ENCODE measurements around the gene ROBO1. TPM values are rescaled to one million over a fixed set of nuclear protein-coding genes. Genes with fewer than 3 reads are reported as not detected.

Gene ROBO1
- total RNA-seq, 1 experiment from 2014 or later: 67.6 TPM

DNA sequence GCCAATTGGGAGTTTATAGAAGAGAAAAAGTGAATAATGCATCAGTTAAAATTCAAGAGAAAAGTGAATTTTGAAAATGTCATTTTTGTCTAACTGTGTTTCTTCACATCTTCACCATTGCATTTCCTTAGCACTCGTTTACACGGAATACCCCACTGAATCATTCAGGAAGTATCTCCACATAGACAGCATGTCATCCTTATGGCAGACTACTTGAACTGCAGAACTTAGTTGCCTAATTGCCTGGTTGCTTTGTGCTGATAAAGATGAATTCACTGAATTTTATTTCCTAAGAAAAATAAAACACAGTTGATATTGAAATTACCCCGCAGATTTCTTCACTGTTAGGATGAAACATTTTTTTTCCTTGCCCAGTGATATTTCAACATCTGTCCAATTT is 627.1 kb downstream of the ROBO1 start:
- H3K4me1 ChIP-seq (ENCODE audit: insufficient read depth, low read length, poor library complexity, severe bottlenecking): no peaks in the 10 kb centered on the region
- intact Hi-C loops (cut with micrococcal nuclease; ENCODE audit: unreplicated experiment): no loop called here
- ChIA-PET CTCF (no interaction called here), POLR2A (ENCODE audit: low non-redundant PET) (no interaction called here)
- no peak overlapping the region for H3K27ac ChIP-seq (ENCODE audit: low read depth, low read length, poor library complexity, severe bottlenecking)
- DNase-seq (ENCODE audit: low spot score): no peak
- no TSS peak for BruUV-seq (replicated peaks)
- no peaks in the 10 kb centered on the region for H3K27me3 ChIP-seq (replicated peaks; ENCODE audit: insufficient read depth, low read depth, low read length, poor library complexity)
- TF ChIP-seq EZH2 (IDR thresholded peaks at IDR 0.05; ENCODE audit: borderline replicate concordance, low read depth, low read length, poor library complexity, severe bottlenecking): no peak
- TF ChIP-seq, protein P1, sequence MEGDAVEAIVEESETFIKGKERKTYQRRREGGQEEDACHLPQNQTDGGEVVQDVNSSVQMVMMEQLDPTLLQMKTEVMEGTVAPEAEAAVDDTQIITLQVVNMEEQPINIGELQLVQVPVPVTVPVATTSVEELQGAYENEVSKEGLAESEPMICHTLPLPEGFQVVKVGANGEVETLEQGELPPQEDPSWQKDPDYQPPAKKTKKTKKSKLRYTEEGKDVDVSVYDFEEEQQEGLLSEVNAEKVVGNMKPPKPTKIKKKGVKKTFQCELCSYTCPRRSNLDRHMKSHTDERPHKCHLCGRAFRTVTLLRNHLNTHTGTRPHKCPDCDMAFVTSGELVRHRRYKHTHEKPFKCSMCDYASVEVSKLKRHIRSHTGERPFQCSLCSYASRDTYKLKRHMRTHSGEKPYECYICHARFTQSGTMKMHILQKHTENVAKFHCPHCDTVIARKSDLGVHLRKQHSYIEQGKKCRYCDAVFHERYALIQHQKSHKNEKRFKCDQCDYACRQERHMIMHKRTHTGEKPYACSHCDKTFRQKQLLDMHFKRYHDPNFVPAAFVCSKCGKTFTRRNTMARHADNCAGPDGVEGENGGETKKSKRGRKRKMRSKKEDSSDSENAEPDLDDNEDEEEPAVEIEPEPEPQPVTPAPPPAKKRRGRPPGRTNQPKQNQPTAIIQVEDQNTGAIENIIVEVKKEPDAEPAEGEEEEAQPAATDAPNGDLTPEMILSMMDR (conservative IDR thresholded peaks at IDR 0.05; ENCODE audit: low read depth, low read length): no peak
- H3K9me3 ChIP-seq (ENCODE audit: low read depth, low read length, poor library complexity, severe bottlenecking): no peaks in the 10 kb centered on the region
- no peak overlapping the region for H3K4me3 ChIP-seq (ENCODE audit: low read depth, low read length, poor library complexity, severe bottlenecking)
- no peaks in the 10 kb centered on the region for H3K36me3 ChIP-seq (ENCODE audit: insufficient read depth, low read length, poor library complexity, severe bottlenecking)

DNA sequence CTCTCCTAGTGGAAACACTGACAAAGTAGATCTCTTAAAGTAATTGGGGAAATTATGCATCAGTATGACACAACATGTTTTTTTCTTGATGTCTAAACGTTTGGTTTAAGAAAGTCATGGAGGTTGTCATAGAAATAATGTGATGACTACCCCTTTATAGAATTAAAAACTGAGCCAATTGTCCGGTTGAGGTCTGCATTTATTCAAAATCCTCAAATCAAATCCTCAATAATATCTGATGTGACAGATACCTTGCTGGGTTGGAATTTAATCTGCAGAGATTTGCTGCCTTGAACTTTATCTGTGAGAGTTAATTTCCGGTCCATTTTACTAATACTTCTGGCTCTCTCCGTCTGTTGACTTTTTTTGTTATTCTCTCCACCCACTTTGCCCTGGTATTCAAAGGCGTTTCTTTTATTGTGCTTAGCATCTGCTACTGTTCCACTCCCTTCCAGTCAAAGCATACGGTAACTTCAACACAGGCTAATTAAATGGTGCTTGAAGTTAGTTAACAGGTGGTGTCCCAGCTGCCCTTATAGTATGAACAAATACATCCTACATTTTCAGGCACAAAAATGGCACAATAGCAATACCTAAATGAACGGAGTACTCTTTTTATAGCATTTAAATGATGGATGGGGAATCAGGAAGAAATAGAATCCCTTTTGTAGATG is 628.3 kb downstream of the ROBO1 start:
- intact Hi-C loops (cut with micrococcal nuclease; ENCODE audit: unreplicated experiment): no loop called here

DNA sequence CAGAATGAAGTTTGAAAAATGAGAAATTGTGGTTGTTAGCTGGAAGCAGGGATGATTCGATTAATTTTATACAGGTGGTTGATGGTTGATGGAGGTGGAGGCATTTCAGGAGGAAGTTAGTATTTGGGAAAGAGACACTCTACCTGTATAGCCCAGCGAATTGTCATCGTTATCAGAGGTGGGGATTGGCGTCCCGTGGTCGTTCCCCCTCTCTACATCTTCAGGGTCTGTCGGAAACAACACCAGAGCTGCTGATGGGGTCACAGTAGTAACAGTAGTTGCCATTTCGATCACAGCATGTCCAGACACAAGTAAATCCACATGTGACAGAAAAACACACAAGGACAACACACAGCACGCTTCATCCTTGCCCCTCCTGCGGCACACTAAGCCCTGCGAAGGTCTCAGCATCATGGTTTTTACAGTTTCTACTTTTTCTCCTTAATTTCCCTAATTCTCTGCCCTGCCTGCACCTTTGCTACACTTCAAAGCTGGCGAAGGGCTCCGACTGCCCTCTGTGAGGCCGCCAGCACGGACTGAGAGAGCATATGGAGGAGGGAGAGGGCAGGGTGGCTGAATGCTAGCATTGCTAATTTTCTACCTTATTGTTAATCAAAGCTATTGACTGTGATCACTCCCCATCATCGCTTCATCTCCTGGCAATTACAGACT is 642.3 kb downstream of the ROBO1 start:
- CTCF ChIA-PET: no interaction called here
- Histone ChIP-seq H3K9me3 (ENCODE audit: low read depth, low read length, poor library complexity, severe bottlenecking) (no peaks in the 10 kb centered on the region), H3K36me3 (ENCODE audit: insufficient read depth, low read length, poor library complexity, severe bottlenecking) (no peaks in the 10 kb centered on the region), H3K4me3 (ENCODE audit: low read depth, low read length, poor library complexity, severe bottlenecking) (no peak overlapping the region), H3K27ac (ENCODE audit: low read depth, low read length, poor library complexity, severe bottlenecking) (no peak overlapping the region), H3K4me1 (ENCODE audit: insufficient read depth, low read length, poor library complexity, severe bottlenecking) (no peaks in the 10 kb centered on the region), H3K27me3 (replicated peaks; ENCODE audit: insufficient read depth, low read depth, low read length, poor library complexity) (no peaks in the 10 kb centered on the region)
- intact Hi-C loops (cut with micrococcal nuclease; ENCODE audit: unreplicated experiment): no loop called here
- DNase-seq (ENCODE audit: low spot score): no peak
- BruUV-seq (replicated peaks): no TSS peak
- TF ChIP-seq EZH2 (IDR thresholded peaks at IDR 0.05; ENCODE audit: borderline replicate concordance, low read depth, low read length, poor library complexity, severe bottlenecking): no peak
- TF ChIP-seq, protein P1 (conservative IDR thresholded peaks at IDR 0.05; ENCODE audit: low read depth, low read length): no peak
- POLR2A ChIA-PET (ENCODE audit: low non-redundant PET): no interaction called here

More for the DNA sequence above, 628.3 kb downstream of the ROBO1 start:
- TF ChIP-seq, protein P1 (conservative IDR thresholded peaks at IDR 0.05; ENCODE audit: low read depth, low read length): no peak
- no peak for TF ChIP-seq EZH2 (IDR thresholded peaks at IDR 0.05; ENCODE audit: borderline replicate concordance, low read depth, low read length, poor library complexity, severe bottlenecking)
- no peak for DNase-seq (ENCODE audit: low spot score)
- Histone ChIP-seq H3K9me3 (ENCODE audit: low read depth, low read length, poor library complexity, severe bottlenecking) (no peaks in the 10 kb centered on the region), H3K4me1 (ENCODE audit: insufficient read depth, low read length, poor library complexity, severe bottlenecking) (no peaks in the 10 kb centered on the region), H3K4me3 (ENCODE audit: low read depth, low read length, poor library complexity, severe bottlenecking) (no peak overlapping the region), H3K27me3 (replicated peaks; ENCODE audit: insufficient read depth, low read depth, low read length, poor library complexity) (no peaks in the 10 kb centered on the region), H3K36me3 (ENCODE audit: insufficient read depth, low read length, poor library complexity, severe bottlenecking) (no peaks in the 10 kb centered on the region), H3K27ac (ENCODE audit: low read depth, low read length, poor library complexity, severe bottlenecking) (no peak overlapping the region)
- ChIA-PET CTCF (no interaction called here), POLR2A (ENCODE audit: low non-redundant PET) (no interaction called here)
- no TSS peak for BruUV-seq (replicated peaks)

Measured in A673 (cell line).